Immature natural killer cell (primary cell): ENCODE data around the gene MEIKIN. TPM values are rescaled to one million over a fixed set of nuclear protein-coding genes. Genes with fewer than 3 reads are reported as not detected.
"Not testable (repeated sequence)": the region's sequence is repeated elsewhere in the genome, so short reads cannot be mapped to it uniquely, and the experiment has no call there.

Source experiments
- DNase-seq, 3 donors: peaks; one replicate each; pipeline ENCODE4 v3.0.0; 2022; ENCODE audit warnings: mixed read lengths in 1 of 3
- H3K27ac Mint-ChIP-seq, 6 donors: one replicate each; pipeline ENCODE4 v1.8.0; 2020; ENCODE audit warnings: mixed read lengths in 6 of 6, mild to moderate bottlenecking in 5 of 6, inconsistent platforms in 4 of 6, moderate library complexity in 3 of 6
- H3K27me3 Mint-ChIP-seq, 3 donors: one replicate each; pipeline ENCODE4 v1.8.0; 2020 to 2021; ENCODE audit warnings: low read depth in 3 of 3, mild to moderate bottlenecking in 3 of 3, mixed read lengths in 3 of 3, moderate library complexity in 3 of 3, inconsistent platforms in 1 of 3
- H3K36me3 Mint-ChIP-seq, 3 donors: one replicate each; pipeline ENCODE4 v1.8.0; 2020; ENCODE audit warnings: mixed read lengths in 3 of 3, inconsistent platforms in 2 of 3, mild to moderate bottlenecking in 2 of 3
- H3K4me1 Mint-ChIP-seq, 2 donors: one replicate each; pipeline ENCODE4 v1.8.0; 2020; ENCODE audit warnings: inconsistent platforms in 2 of 2, mild to moderate bottlenecking in 2 of 2, mixed read lengths in 2 of 2, moderate library complexity in 1 of 2
- H3K4me3 Mint-ChIP-seq, 5 donors: one replicate each; pipeline ENCODE4 v1.8.0; 2020; ENCODE audit warnings: mild to moderate bottlenecking in 5 of 5, mixed read lengths in 5 of 5, inconsistent platforms in 3 of 5, moderate library complexity in 3 of 5
- H3K9me3 Mint-ChIP-seq, 6 donors: one replicate each; pipeline ENCODE4 v1.8.0; 2020; ENCODE audit warnings: mild to moderate bottlenecking in 6 of 6, mixed read lengths in 6 of 6, inconsistent platforms in 4 of 6, moderate library complexity in 3 of 6
- polyA plus RNA-seq, 3 donors: library from polyadenylated mRNA; unstranded; fragments of 300-500 nt; fragmentation: Illumina TruSeq; gene quantifications; one replicate each; pipeline ENCODE4 v1.2.3, GENCODE V29; 2021

MEIKIN gene
- polyA plus RNA-seq, 3 donors from 2014 or later, result 0.72 TPM; not detected in 2

GRCh38 chr5:131848662-131849061 is 96.8 kb downstream of the MEIKIN start:
- Mint-ChIP-seq H3K9me3 (peaks cover 32 to 60% (median 44%) of the 10 kb centered on the region in 6 donors), H3K36me3 (peaks cover 18 to 31% (median 18%) of the 10 kb centered on the region in 3 donors), H3K27me3 (peaks cover 0 to 5% (median 4%) of the 10 kb centered on the region in 3 donors), H3K4me3 (no peak overlapping the region), H3K4me1 (peaks cover 5 to 7% of the 10 kb centered on the region in 2 donors), H3K27ac (no peak overlapping the region)
- DNase-seq, result no peak

- no peak overlapping the region for H3K4me3 Mint-ChIP-seq
- peaks cover 18 to 44% (median 28%) of the 10 kb centered on the region in 3 donors for H3K36me3 Mint-ChIP-seq
- H3K27me3 Mint-ChIP-seq, result peaks cover 0 to 5% (median 4%) of the 10 kb centered on the region in 3 donors
- no peak overlapping the region for H3K27ac Mint-ChIP-seq
- peaks cover 27 to 65% (median 48%) of the 10 kb centered on the region in 6 donors for H3K9me3 Mint-ChIP-seq
- DNase-seq, result no peak
- H3K4me1 Mint-ChIP-seq, result no peaks in the 10 kb centered on the region
Measured at GRCh38 chr5:131846536-131846935, 98.9 kb downstream of the MEIKIN start.

DNA sequence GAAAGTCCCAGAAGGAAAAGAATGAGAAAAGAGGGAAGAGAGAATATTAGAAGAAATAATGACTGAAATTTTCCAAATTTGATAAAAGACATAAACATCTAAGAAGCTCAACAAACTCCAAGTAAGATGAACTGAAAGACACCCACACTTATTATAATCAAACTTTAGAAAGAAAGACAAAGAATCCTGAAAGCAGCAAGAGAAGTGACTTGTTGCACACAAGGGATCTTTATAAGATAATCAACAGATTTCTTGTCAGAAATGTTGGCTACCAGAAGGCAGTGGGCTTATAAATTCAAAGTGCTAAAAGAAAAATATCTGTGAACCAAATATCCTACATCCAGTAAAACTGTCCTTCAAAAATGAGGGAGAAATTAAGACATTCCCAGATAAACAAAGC is 99.6 kb downstream of the MEIKIN start:
- H3K27me3 Mint-ChIP-seq, result peaks cover 4 to 6% (median 5%) of the 10 kb centered on the region in 3 donors
- H3K36me3 Mint-ChIP-seq, result peaks cover 18 to 44% (median 28%) of the 10 kb centered on the region in 3 donors
- no peaks in the 10 kb centered on the region for H3K4me1 Mint-ChIP-seq
- H3K4me3 Mint-ChIP-seq, result no peak overlapping the region
- H3K9me3 Mint-ChIP-seq, result peaks cover 31 to 65% (median 48%) of the 10 kb centered on the region in 6 donors
- no peak for DNase-seq
- no peak overlapping the region for H3K27ac Mint-ChIP-seq

- Mint-ChIP-seq H3K36me3 (peaks cover 10 to 44% (median 32%) of the 10 kb centered on the region in 3 donors), H3K27me3 (peaks cover 5 to 10% (median 10%) of the 10 kb centered on the region in 3 donors), H3K9me3 (peaks cover 20 to 66% (median 47%) of the 10 kb centered on the region in 6 donors)
- H3K4me3 Mint-ChIP-seq, H3K4me1 Mint-ChIP-seq, H3K27ac Mint-ChIP-seq, DNase-seq: not testable (repeated sequence)
Measured at GRCh38 chr5:131842971-131843370, 102.5 kb downstream of the MEIKIN start.

- H3K27ac Mint-ChIP-seq, H3K9me3 Mint-ChIP-seq, DNase-seq, H3K4me3 Mint-ChIP-seq, H3K36me3 Mint-ChIP-seq, H3K27me3 Mint-ChIP-seq: not testable (repeated sequence)
- H3K4me1 Mint-ChIP-seq, result peaks cover 13 to 26% of the 10 kb centered on the region in 2 donors
Measured at GRCh38 chr5:131832702-131833101, 112.8 kb downstream of the MEIKIN start.

GRCh38 chr5:131825404-131826013 is 120.0 kb downstream of the MEIKIN start:
- no peak for DNase-seq
- Mint-ChIP-seq H3K27ac (no peak overlapping the region), H3K36me3 (peaks cover 0 to 14% (median 4%) of the 10 kb centered on the region in 3 donors), H3K4me1 (peaks cover 5 to 9% of the 10 kb centered on the region in 2 donors), H3K27me3 (peaks cover 0 to 7% (median 6%) of the 10 kb centered on the region in 3 donors), H3K4me3 (no peak overlapping the region), H3K9me3 (peaks cover 0 to 1% (median 0%) of the 10 kb centered on the region in 6 donors)

- H3K4me1 Mint-ChIP-seq, result peaks cover 5 to 6% of the 10 kb centered on the region in 2 donors
- peaks cover 0 to 1% (median 0%) of the 10 kb centered on the region in 6 donors for H3K9me3 Mint-ChIP-seq
- peaks cover 0 to 8% (median 7%) of the 10 kb centered on the region in 3 donors for H3K27me3 Mint-ChIP-seq
- peaks cover 0 to 14% (median 4%) of the 10 kb centered on the region in 3 donors for H3K36me3 Mint-ChIP-seq
- H3K4me3 Mint-ChIP-seq, result no peak overlapping the region
- no peak for DNase-seq
- no peak overlapping the region for H3K27ac Mint-ChIP-seq
Measured at GRCh38 chr5:131824631-131825030, 120.8 kb downstream of the MEIKIN start.

GRCh38 chr5:131821221-131821620 is 124.2 kb downstream of the MEIKIN start:
- Mint-ChIP-seq H3K27ac (no peak overlapping the region), H3K36me3 (peaks cover 0 to 10% (median 0%) of the 10 kb centered on the region in 3 donors), H3K4me3 (no peak overlapping the region), H3K9me3 (no peaks in the 10 kb centered on the region), H3K27me3 (peaks cover 0 to 8% (median 2%) of the 10 kb centered on the region in 3 donors), H3K4me1 (peaks cover 11 to 14% of the 10 kb centered on the region in 2 donors)
- no peak for DNase-seq

GRCh38 chr5:131818001-131818724 is 127.3 kb downstream of the MEIKIN start:
- Mint-ChIP-seq H3K4me3 (peak overlapping the region in 3 of 5 donors; percentile 20 to 59 (median 42)), H3K27me3 (peaks cover 2% of the 10 kb centered on the region in 3 donors)

DNA sequence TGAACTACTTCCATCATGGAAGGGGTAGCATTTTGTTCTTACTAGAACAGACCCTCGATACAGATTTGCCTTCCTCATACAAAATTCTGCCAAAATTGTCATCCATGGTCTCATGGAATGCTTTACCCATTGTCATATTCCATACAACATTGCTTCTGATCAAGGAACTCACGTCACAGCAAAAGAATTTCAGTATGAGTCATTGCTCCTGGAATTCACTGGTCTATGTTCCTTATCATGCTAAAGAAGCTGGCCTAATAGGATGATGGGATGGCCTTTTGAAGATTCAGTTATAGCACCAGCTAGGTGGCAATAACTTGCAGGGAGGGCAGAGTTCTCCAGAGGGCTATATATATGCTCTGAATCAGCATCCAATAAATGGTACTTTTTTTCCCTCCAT is 130.5 kb downstream of the MEIKIN start:
- H3K9me3 Mint-ChIP-seq, result no peaks in the 10 kb centered on the region
- no peak overlapping the region for H3K27ac Mint-ChIP-seq

More at GRCh38 chr5:131818001-131818724, 127.3 kb downstream of the MEIKIN start:
- Mint-ChIP-seq H3K36me3 (no peaks in the 10 kb centered on the region), H3K4me1 (peaks cover 11 to 14% of the 10 kb centered on the region in 2 donors), H3K27ac (peak overlapping the region in 4 of 6 donors; percentile 44 to 81 (median 64)), H3K9me3 (no peaks in the 10 kb centered on the region)
- DNase-seq, result no peak

GRCh38 chr5:131812371-131813160 is 132.9 kb downstream of the MEIKIN start:
- no peak overlapping the region for H3K27ac Mint-ChIP-seq
- no peak overlapping the region for H3K4me3 Mint-ChIP-seq
- DNase-seq, result no peak
- H3K27me3 Mint-ChIP-seq, result peaks cover 0 to 2% (median under 1%) of the 10 kb centered on the region in 3 donors
- no peaks in the 10 kb centered on the region for H3K36me3 Mint-ChIP-seq
- peaks cover 1 to 2% of the 10 kb centered on the region in 2 donors for H3K4me1 Mint-ChIP-seq
- no peaks in the 10 kb centered on the region for H3K9me3 Mint-ChIP-seq

More for the DNA sequence above, 130.5 kb downstream of the MEIKIN start:
- Mint-ChIP-seq H3K4me3 (no peak overlapping the region), H3K27me3 (peaks cover 0 to 2% (median 0%) of the 10 kb centered on the region in 3 donors), H3K4me1 (peaks cover 11 to 14% of the 10 kb centered on the region in 2 donors), H3K36me3 (no peaks in the 10 kb centered on the region)
- no peak for DNase-seq

GRCh38 chr5:131810510-131811249 is 134.8 kb downstream of the MEIKIN start:
- Mint-ChIP-seq H3K4me1 (no peaks in the 10 kb centered on the region), H3K36me3 (no peaks in the 10 kb centered on the region), H3K9me3 (no peaks in the 10 kb centered on the region), H3K4me3 (no peak overlapping the region), H3K27me3 (peaks cover 0 to 2% (median 2%) of the 10 kb centered on the region in 3 donors), H3K27ac (no peak overlapping the region)
- no peak for DNase-seq
